Panc1 (cell line): Measurements from ENCODE around the gene GPRC5C.

Experiments
- POLR2AphosphoS5 ChIP-seq: IDR thresholded peaks from 2 replicates; pipeline ENCODE4 v1.6.1; 2012; ENCODE audit warnings: mild to moderate bottlenecking, low read depth, low read length, moderate library complexity
- SIN3A ChIP-seq: IDR thresholded peaks from 2 replicates; pipeline ENCODE4 v1.6.1; 2012; ENCODE audit warnings: low read depth, mild to moderate bottlenecking, low read length, moderate library complexity, borderline replicate concordance; ENCODE audit not compliant: insufficient read depth
- TF ChIP-seq, protein P1 (sequence below): fragments of 450-650 bp; IDR thresholded peaks from 2 replicates; pipeline ENCODE4 v1.5.1; 2017; ENCODE audit warnings: mild to moderate bottlenecking
- TF ChIP-seq, protein P2 (sequence below), 2 experiments: IDR thresholded peaks; 2 replicates each; pipeline ENCODE4 v1.6.1; 2011 to 2012; ENCODE audit warnings: low read depth in 2 of 2, control low read depth in 1 of 2, low read length in 1 of 2, mild to moderate bottlenecking in 1 of 2, moderate library complexity in 1 of 2; ENCODE audit not compliant: insufficient read depth in 1 of 2

DNA sequence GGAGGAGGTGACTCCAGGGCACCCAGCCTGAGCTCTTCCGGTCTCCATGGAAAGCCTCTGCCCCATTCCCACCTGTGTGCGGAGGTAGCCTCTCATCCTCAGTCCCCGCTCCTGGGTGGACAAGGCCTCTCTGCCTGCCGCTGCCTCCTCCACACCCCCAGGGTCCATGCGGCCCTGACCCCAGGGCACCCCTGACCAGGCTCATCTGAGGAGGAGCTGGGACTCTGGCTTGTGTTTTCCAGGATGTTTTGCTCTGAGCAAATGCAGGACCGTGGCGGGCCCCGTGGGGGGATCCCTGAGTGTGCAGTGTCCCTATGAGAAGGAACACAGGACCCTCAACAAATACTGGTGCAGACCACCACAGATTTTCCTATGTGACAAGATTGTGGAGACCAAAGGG, 41.4 kb downstream of the GPRC5C start:
- TF ChIP-seq, protein P1, sequence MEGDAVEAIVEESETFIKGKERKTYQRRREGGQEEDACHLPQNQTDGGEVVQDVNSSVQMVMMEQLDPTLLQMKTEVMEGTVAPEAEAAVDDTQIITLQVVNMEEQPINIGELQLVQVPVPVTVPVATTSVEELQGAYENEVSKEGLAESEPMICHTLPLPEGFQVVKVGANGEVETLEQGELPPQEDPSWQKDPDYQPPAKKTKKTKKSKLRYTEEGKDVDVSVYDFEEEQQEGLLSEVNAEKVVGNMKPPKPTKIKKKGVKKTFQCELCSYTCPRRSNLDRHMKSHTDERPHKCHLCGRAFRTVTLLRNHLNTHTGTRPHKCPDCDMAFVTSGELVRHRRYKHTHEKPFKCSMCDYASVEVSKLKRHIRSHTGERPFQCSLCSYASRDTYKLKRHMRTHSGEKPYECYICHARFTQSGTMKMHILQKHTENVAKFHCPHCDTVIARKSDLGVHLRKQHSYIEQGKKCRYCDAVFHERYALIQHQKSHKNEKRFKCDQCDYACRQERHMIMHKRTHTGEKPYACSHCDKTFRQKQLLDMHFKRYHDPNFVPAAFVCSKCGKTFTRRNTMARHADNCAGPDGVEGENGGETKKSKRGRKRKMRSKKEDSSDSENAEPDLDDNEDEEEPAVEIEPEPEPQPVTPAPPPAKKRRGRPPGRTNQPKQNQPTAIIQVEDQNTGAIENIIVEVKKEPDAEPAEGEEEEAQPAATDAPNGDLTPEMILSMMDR = no peak
- TF ChIP-seq POLR2AphosphoS5 = no peak
- TF ChIP-seq, protein P2, sequence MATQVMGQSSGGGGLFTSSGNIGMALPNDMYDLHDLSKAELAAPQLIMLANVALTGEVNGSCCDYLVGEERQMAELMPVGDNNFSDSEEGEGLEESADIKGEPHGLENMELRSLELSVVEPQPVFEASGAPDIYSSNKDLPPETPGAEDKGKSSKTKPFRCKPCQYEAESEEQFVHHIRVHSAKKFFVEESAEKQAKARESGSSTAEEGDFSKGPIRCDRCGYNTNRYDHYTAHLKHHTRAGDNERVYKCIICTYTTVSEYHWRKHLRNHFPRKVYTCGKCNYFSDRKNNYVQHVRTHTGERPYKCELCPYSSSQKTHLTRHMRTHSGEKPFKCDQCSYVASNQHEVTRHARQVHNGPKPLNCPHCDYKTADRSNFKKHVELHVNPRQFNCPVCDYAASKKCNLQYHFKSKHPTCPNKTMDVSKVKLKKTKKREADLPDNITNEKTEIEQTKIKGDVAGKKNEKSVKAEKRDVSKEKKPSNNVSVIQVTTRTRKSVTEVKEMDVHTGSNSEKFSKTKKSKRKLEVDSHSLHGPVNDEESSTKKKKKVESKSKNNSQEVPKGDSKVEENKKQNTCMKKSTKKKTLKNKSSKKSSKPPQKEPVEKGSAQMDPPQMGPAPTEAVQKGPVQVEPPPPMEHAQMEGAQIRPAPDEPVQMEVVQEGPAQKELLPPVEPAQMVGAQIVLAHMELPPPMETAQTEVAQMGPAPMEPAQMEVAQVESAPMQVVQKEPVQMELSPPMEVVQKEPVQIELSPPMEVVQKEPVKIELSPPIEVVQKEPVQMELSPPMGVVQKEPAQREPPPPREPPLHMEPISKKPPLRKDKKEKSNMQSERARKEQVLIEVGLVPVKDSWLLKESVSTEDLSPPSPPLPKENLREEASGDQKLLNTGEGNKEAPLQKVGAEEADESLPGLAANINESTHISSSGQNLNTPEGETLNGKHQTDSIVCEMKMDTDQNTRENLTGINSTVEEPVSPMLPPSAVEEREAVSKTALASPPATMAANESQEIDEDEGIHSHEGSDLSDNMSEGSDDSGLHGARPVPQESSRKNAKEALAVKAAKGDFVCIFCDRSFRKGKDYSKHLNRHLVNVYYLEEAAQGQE (IDR thresholded peaks at IDR 0.05; ENCODE audit: insufficient read depth in 1 of 2, low read depth in 2 of 2, low read length in 1 of 2) = no peak
- no peak for TF ChIP-seq SIN3A
